ENCODE results near the gene CEACAM19. TPM values are rescaled to one million over a fixed set of nuclear protein-coding genes. Genes with fewer than 3 reads are reported as not detected.

CEACAM19 gene
- total RNA-seq, 2 experiments from 2014 or later: not detected

- no peaks in the 10 kb centered on the region for H3K36me3 ChIP-seq (ENCODE audit: insufficient read depth, low read length)
- H3K9me2 ChIP-seq (ENCODE audit: insufficient read depth, low read length): no peaks in the 10 kb centered on the region
- no TSS peak for BruUV-seq (replicated peaks)
- no peak within 1 kb of the TSS for H3K27ac ChIP-seq (ENCODE audit: low read depth, low read length, poor library complexity, severe bottlenecking)
- intact Hi-C loops (cut with micrococcal nuclease; ENCODE audit: unreplicated experiment): no loop called here
- no peak within 1 kb of the TSS for H3K4me3 ChIP-seq (ENCODE audit: low read depth, low read length, poor library complexity, severe bottlenecking)
- H3K4me2 ChIP-seq (ENCODE audit: low read length): no peak within 1 kb of the TSS
- H4K20me1 ChIP-seq (ENCODE audit: insufficient read depth, low read length): no peaks in the 10 kb centered on the region
- no peak within 1 kb of the TSS for H2AFZ ChIP-seq (ENCODE audit: low read length)
- TF ChIP-seq CTCF (conservative IDR thresholded peaks at IDR 0.05; ENCODE audit: low read length) (no peak), EZH2phosphoT487 (IDR thresholded peaks at IDR 0.05; ENCODE audit: borderline replicate concordance, low read depth, low read length) (no peak)
- no peaks in the 10 kb centered on the region for H3K4me1 ChIP-seq (ENCODE audit: insufficient read depth, low read length, poor library complexity, severe bottlenecking)
- POLR2A ChIA-PET: no interaction called here
- H3K9me3 ChIP-seq (ENCODE audit: low read length): no peaks in the 10 kb centered on the region
- no peak for DNase-seq (ENCODE audit: low spot score)
- no peaks in the 10 kb centered on the region for H3K79me2 ChIP-seq (ENCODE audit: insufficient read depth, low read depth, low read length)
- CTCF ChIA-PET (ENCODE audit: unreplicated experiment): no interaction called here
Measured at GRCh38 chr19:44698492-44699201, 27.4 kb downstream of the CEACAM19 start, which contains the start of gene CEACAM16. Gene CEACAM16 (plus strand): TSS chr19:44699151. CDS start chr19:44701457, 2,306 bp downstream.

GRCh38 chr19:44700547-44700946, 29.3 kb downstream of the CEACAM19 start:
- H4K20me1 ChIP-seq (ENCODE audit: insufficient read depth, low read length): no peaks in the 10 kb centered on the region
- no peak for TF ChIP-seq EZH2phosphoT487 (IDR thresholded peaks at IDR 0.05; ENCODE audit: borderline replicate concordance, low read depth, low read length)
- TF ChIP-seq CTCF (conservative IDR thresholded peaks at IDR 0.05; ENCODE audit: low read length): no peak
- no peak overlapping the region for H3K4me2 ChIP-seq (ENCODE audit: low read length)
- no peak overlapping the region for H3K27ac ChIP-seq (ENCODE audit: low read depth, low read length, poor library complexity, severe bottlenecking)
- no peak overlapping the region for H3K4me3 ChIP-seq (ENCODE audit: low read depth, low read length, poor library complexity, severe bottlenecking)
- no TSS peak for BruUV-seq (replicated peaks)
- no peaks in the 10 kb centered on the region for H3K36me3 ChIP-seq (ENCODE audit: insufficient read depth, low read length)
- H3K9me2 ChIP-seq (ENCODE audit: insufficient read depth, low read length): no peaks in the 10 kb centered on the region
- H3K79me2 ChIP-seq (ENCODE audit: insufficient read depth, low read depth, low read length): no peaks in the 10 kb centered on the region
- CTCF ChIA-PET (ENCODE audit: unreplicated experiment): interaction anchor here (0.5 kb wide), 1 partner anchor 189 kb away, joined by 5 read pairs; no protein-coding TSS in a partner anchor
- H3K4me1 ChIP-seq (ENCODE audit: insufficient read depth, low read length, poor library complexity, severe bottlenecking): no peaks in the 10 kb centered on the region
- intact Hi-C loops (cut with micrococcal nuclease; ENCODE audit: unreplicated experiment): no loop called here
- no peak for DNase-seq (ENCODE audit: low spot score)
- POLR2A ChIA-PET: no interaction called here
- H3K9me3 ChIP-seq (ENCODE audit: low read length): no peaks in the 10 kb centered on the region
- no peak overlapping the region for H2AFZ ChIP-seq (ENCODE audit: low read length)

- no peaks in the 10 kb centered on the region for H3K9me3 ChIP-seq (ENCODE audit: low read length)
- CTCF ChIA-PET (ENCODE audit: unreplicated experiment): no interaction called here
- no TSS peak for BruUV-seq (replicated peaks)
Measured at GRCh38 chr19:44701228-44701627, 29.9 kb downstream of the CEACAM19 start.

More at GRCh38 chr19:44701228-44701627, 29.9 kb downstream of the CEACAM19 start:
- Histone ChIP-seq H3K36me3 (ENCODE audit: insufficient read depth, low read length) (no peaks in the 10 kb centered on the region), H3K27ac (ENCODE audit: low read depth, low read length, poor library complexity, severe bottlenecking) (no peak overlapping the region), H3K4me1 (ENCODE audit: insufficient read depth, low read length, poor library complexity, severe bottlenecking) (no peaks in the 10 kb centered on the region), H3K4me3 (ENCODE audit: low read depth, low read length, poor library complexity, severe bottlenecking) (no peak overlapping the region), H3K4me2 (ENCODE audit: low read length) (no peak overlapping the region), H4K20me1 (ENCODE audit: insufficient read depth, low read length) (no peaks in the 10 kb centered on the region), H3K79me2 (ENCODE audit: insufficient read depth, low read depth, low read length) (no peaks in the 10 kb centered on the region), H2AFZ (ENCODE audit: low read length) (no peak overlapping the region), H3K9me2 (ENCODE audit: insufficient read depth, low read length) (no peaks in the 10 kb centered on the region)
- TF ChIP-seq CTCF (conservative IDR thresholded peaks at IDR 0.05; ENCODE audit: low read length) (no peak), EZH2phosphoT487 (IDR thresholded peaks at IDR 0.05; ENCODE audit: borderline replicate concordance, low read depth, low read length) (no peak)
- POLR2A ChIA-PET: no interaction called here
- DNase-seq (ENCODE audit: low spot score): no peak
- intact Hi-C loops (cut with micrococcal nuclease; ENCODE audit: unreplicated experiment): no loop called here
